Raji (cell line): ENCODE results near the gene TCAF2.
"Not testable (repeated sequence)": the region's sequence is repeated elsewhere in the genome, so short reads cannot be mapped to it uniquely, and the experiment has no call there.

Source experiments
- POLR2A ChIP-seq: IDR thresholded peaks from 2 replicates; pipeline ENCODE4 v1.6.1; 2011; ENCODE audit warnings: low read depth, low read length, control low read depth; ENCODE audit not compliant: insufficient read depth

The TCAF2 gene

GRCh38 chr7:143620646-143621045 lies at the start of gene TCAF2:
Gene TCAF2 (plus strand): TSS chr7:143620974.
- not testable (repeated sequence) for TF ChIP-seq POLR2A

GRCh38 chr7:143571501-143571900 lies 49.3 kb upstream of the TCAF2 start, which contains the start of gene CTAGE15:
Gene CTAGE15 (plus strand): TSS chr7:143571801. CDS start chr7:143571818, 17 bp downstream.
- TF ChIP-seq POLR2A = not testable (repeated sequence)
